OCI-LY1 (cell line): Measurements from ENCODE around the gene CADM1.

Source experiments
- H2AFZ ChIP-seq: fragments of 200-600 bp; sonication (generic), shearing (Covaris generic); 2 replicates; pipeline ENCODE4 v1.6.0; 2014; ENCODE audit warnings: antibody characterized with exemption, mild to moderate bottlenecking, low read length
- H3F3A ChIP-seq: fragments of 200-600 bp; sonication (generic), shearing (Covaris generic); 2 replicates; pipeline ENCODE4 v1.6.0; 2014; ENCODE audit warnings: mild to moderate bottlenecking, antibody characterized with exemption, low read length, moderate library complexity; ENCODE audit not compliant: insufficient read depth
- H3K27ac ChIP-seq: fragments of 200-600 bp; sonication (generic); 2 replicates; pipeline ENCODE4 v1.5.1; 2014; ENCODE audit warnings: low read length, mixed run types, mild to moderate bottlenecking, low read depth; ENCODE audit not compliant: poor library complexity, severe bottlenecking
- H3K27me3 ChIP-seq: fragments of 200-600 bp; sonication (generic); 2 replicates; pipeline ENCODE4 v1.6.0; 2014; ENCODE audit warnings: antibody characterized with exemption, mild to moderate bottlenecking, low read length, moderate library complexity; ENCODE audit not compliant: insufficient read depth
- H3K36me3 ChIP-seq: fragments of 200-600 bp; sonication (generic); 2 replicates; pipeline ENCODE4 v1.6.1; 2014; ENCODE audit warnings: mild to moderate bottlenecking, antibody characterized with exemption, low read length, moderate library complexity, mixed read lengths; ENCODE audit not compliant: insufficient read depth
- H3K4me1 ChIP-seq: fragments of 200-600 bp; sonication (generic); 2 replicates; pipeline ENCODE4 v1.5.1; 2014; ENCODE audit warnings: mild to moderate bottlenecking, low read length, moderate library complexity; ENCODE audit not compliant: insufficient read depth, severe bottlenecking
- H3K4me2 ChIP-seq: fragments of 200-600 bp; sonication (generic), shearing (Covaris generic); 2 replicates; pipeline ENCODE4 v1.6.1; 2014; ENCODE audit warnings: low read length
- H3K4me3 ChIP-seq: fragments of 200-600 bp; sonication (generic); 2 replicates; pipeline ENCODE4 v1.5.1; 2014; ENCODE audit warnings: low read length, low read depth, mild to moderate bottlenecking, mixed read lengths; ENCODE audit not compliant: poor library complexity, severe bottlenecking
- H3K79me2 ChIP-seq: fragments of 200-600 bp; shearing (Covaris generic); 2 replicates; pipeline ENCODE4 v1.6.1; 2016; ENCODE audit warnings: mixed run types, low read length, mixed read lengths; ENCODE audit not compliant: insufficient read depth
- H3K9ac ChIP-seq: fragments of 200-600 bp; sonication (generic), shearing (Covaris generic); 2 replicates; pipeline ENCODE4 v1.6.1; 2014; ENCODE audit warnings: mild to moderate bottlenecking, low read length, mixed read lengths
- H3K9me2 ChIP-seq: fragments of 200-600 bp; sonication (generic), shearing (Covaris generic); 2 replicates; pipeline ENCODE4 v1.6.1; 2014; ENCODE audit warnings: low read depth, mild to moderate bottlenecking, low read length, mixed read lengths
- H3K9me3 ChIP-seq: fragments of 200-600 bp; shearing (Covaris generic); 2 replicates; pipeline ENCODE4 v1.6.1; 2014; ENCODE audit warnings: low read length, mixed read lengths
- H4K20me1 ChIP-seq: fragments of 200-600 bp; sonication (generic), shearing (Covaris generic); 2 replicates; pipeline ENCODE4 v1.6.0; 2016; ENCODE audit warnings: mild to moderate bottlenecking, low read length; ENCODE audit not compliant: insufficient read depth
- CTCF ChIP-seq: fragments of 200-600 bp; sonication (generic), shearing (Covaris generic); IDR thresholded peaks from 2 replicates; pipeline ENCODE4 v1.5.1; 2017; ENCODE audit warnings: mild to moderate bottlenecking, antibody characterized with exemption, low read length, moderate library complexity, mixed read lengths
- EZH2 ChIP-seq: fragments of 200-600 bp; sonication (generic), shearing (Covaris generic); IDR thresholded peaks from 2 replicates; pipeline ENCODE4 v1.8.0; 2017; ENCODE audit warnings: borderline replicate concordance, mixed run types, mild to moderate bottlenecking, antibody characterized with exemption, low read length, moderate library complexity, mixed read lengths

The CADM1 gene

GRCh38 chr11:115447273-115447864 is 56.8 kb downstream of the CADM1 start:
- no peaks in the 10 kb centered on the region for H4K20me1 ChIP-seq
- H3K9ac ChIP-seq = no peak overlapping the region
- H3K79me2 ChIP-seq = no peaks in the 10 kb centered on the region
- no peak overlapping the region for H2AFZ ChIP-seq
- H3K4me1 ChIP-seq = no peaks in the 10 kb centered on the region
- no peaks in the 10 kb centered on the region for H3K27me3 ChIP-seq
- H3K27ac ChIP-seq = no peak overlapping the region
- H3K9me3 ChIP-seq = no peaks in the 10 kb centered on the region
- H3K4me2 ChIP-seq = no peak overlapping the region
- H3K36me3 ChIP-seq = no peaks in the 10 kb centered on the region
- no peak overlapping the region for H3K4me3 ChIP-seq
- H3F3A ChIP-seq = no peaks in the 10 kb centered on the region
- TF ChIP-seq EZH2 (no peak), CTCF (no peak)
- H3K9me2 ChIP-seq = no peaks in the 10 kb centered on the region

GRCh38 chr11:115446214-115446613 is 58.0 kb downstream of the CADM1 start:
- no peak overlapping the region for H3K27ac ChIP-seq
- H3K4me2 ChIP-seq = no peak overlapping the region
- no peak overlapping the region for H3K9ac ChIP-seq
- no peaks in the 10 kb centered on the region for H3K4me1 ChIP-seq
- H3K4me3 ChIP-seq = no peak overlapping the region
- no peaks in the 10 kb centered on the region for H3K9me2 ChIP-seq
- H2AFZ ChIP-seq = no peak overlapping the region
- H3K79me2 ChIP-seq = no peaks in the 10 kb centered on the region
- no peaks in the 10 kb centered on the region for H3F3A ChIP-seq
- H3K36me3 ChIP-seq = no peaks in the 10 kb centered on the region
- no peaks in the 10 kb centered on the region for H3K27me3 ChIP-seq
- H4K20me1 ChIP-seq = no peaks in the 10 kb centered on the region
- H3K9me3 ChIP-seq = no peaks in the 10 kb centered on the region
- TF ChIP-seq CTCF = no peak
- TF ChIP-seq EZH2 = no peak

GRCh38 chr11:115444542-115444941 is 59.7 kb downstream of the CADM1 start:
- Histone ChIP-seq H3F3A (no peaks in the 10 kb centered on the region), H3K36me3 (no peaks in the 10 kb centered on the region), H3K79me2 (no peaks in the 10 kb centered on the region), H3K4me1 (no peaks in the 10 kb centered on the region), H3K4me3 (no peak overlapping the region), H4K20me1 (no peaks in the 10 kb centered on the region), H3K9me2 (no peaks in the 10 kb centered on the region), H3K9ac (no peak overlapping the region), H3K27me3 (no peaks in the 10 kb centered on the region), H3K4me2 (no peak overlapping the region), H2AFZ (no peak overlapping the region), H3K9me3 (no peaks in the 10 kb centered on the region), H3K27ac (no peak overlapping the region)
- no peak for TF ChIP-seq EZH2
- no peak for TF ChIP-seq CTCF
